Stimulated activated effector memory CD8-positive, alpha-beta T cell treated with anti-CD3 and anti-CD28 coated beads, Interleukin-12 subunit alpha, Interleukin-12 subunit beta, amount 100 ng/mL, for 72 hours (primary cell): ENCODE results near the gene TTC31.
A peak's percentile ranks its signal among the peaks of the same experiment; 100 is the strongest.

ENCODE experiments used
- ATAC-seq: fragments of 150-1000 bp; cut with Tn5 transposase; 2 replicates; pipeline ENCODE4 v1.10.0; 2021
- DNase-seq, 2 donors: peaks; one replicate each; pipeline ENCODE4 v3.0.0; 2021 to 2022; ENCODE audit warnings: low spot score in 2 of 2
- H3K27ac Mint-ChIP-seq: one replicate; pipeline ENCODE4 v1.8.0; 2022; ENCODE audit warnings: mild to moderate bottlenecking, mixed read lengths
- H3K36me3 Mint-ChIP-seq: one replicate; pipeline ENCODE4 v1.8.0; 2022; ENCODE audit warnings: mild to moderate bottlenecking, mixed read lengths
- H3K4me1 Mint-ChIP-seq: one replicate; pipeline ENCODE4 v1.8.0; 2022; ENCODE audit warnings: mixed read lengths
- H3K4me3 Mint-ChIP-seq: one replicate; pipeline ENCODE4 v1.8.0; 2022; ENCODE audit warnings: mild to moderate bottlenecking, mixed read lengths
- H3K9me3 Mint-ChIP-seq: one replicate; pipeline ENCODE4 v1.8.0; 2022; ENCODE audit warnings: mixed read lengths

The TTC31 gene

DNA sequence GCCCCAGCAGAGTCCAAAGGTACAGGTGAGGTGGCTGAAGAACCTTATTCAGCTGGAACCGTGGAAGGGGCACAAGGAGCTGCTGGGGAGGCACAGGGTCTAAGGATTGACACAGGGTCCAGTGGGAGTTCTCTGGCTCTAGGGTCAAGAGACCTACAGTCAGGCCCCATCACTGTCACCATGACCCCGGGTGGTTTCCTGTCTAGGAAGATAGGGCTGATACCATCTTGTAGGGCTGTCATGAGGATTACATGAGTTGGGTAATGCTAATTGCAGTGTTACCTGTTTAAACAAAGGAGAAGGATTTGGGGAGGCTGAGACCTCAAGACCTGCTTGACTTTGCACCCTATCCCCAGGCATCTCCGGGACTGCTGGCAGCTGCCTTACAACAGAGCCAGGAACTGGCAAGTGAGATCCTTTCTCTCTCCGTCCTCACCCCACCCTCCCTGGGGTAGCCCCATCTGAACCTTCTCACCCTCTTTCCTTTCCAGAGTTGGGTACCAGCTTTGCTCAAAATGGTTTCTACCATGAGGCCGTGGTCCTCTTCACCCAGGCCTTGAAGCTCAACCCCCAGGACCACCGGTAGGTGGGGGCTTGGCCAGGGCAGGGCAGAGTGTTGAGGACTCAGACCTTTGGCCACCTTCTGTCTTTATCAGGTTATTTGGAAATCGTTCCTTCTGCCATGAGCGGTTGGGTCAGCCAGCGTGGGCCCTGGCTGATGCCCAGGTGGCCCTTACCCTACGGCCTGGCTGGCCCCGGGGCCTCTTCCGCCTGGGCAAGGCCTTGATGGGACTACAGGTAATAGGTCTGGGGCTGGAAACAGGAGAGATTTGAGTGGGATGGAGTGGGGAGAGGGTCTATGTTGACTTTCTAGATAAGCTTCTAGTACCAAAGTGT is 9.0 kb downstream of the TTC31 start:
- H3K9me3 Mint-ChIP-seq: no peaks in the 10 kb centered on the region
- ATAC-seq (no peak), DNase-seq (no peak)
- H3K36me3 Mint-ChIP-seq: peaks cover 55% of the 10 kb centered on the region
- peaks cover 2% of the 10 kb centered on the region for H3K4me1 Mint-ChIP-seq
- H3K27ac Mint-ChIP-seq: no peak overlapping the region
- H3K4me3 Mint-ChIP-seq: no peak overlapping the region

DNA sequence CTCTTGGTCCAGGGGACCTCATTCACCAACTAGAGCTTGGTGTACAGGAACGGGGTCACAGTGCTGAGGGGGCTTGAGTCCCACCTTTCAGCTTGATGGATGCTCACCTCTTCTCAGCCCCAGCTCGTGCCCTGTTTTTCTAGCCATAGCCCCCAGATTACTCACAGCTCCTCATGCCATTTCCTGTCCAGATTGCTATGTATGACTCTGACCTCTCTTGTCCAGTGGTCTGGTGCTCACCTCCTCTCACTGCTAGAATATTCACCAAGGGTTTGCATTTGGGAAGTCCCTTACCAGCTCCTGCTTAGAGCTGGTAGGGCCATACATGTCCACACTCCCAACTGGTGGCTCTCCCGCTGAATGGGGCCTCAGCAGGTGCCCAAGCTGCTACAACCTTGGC is 10.7 kb downstream of the TTC31 start:
- no peak for DNase-seq
- peak overlapping the region; percentile 26 for H3K27ac Mint-ChIP-seq

DNA sequence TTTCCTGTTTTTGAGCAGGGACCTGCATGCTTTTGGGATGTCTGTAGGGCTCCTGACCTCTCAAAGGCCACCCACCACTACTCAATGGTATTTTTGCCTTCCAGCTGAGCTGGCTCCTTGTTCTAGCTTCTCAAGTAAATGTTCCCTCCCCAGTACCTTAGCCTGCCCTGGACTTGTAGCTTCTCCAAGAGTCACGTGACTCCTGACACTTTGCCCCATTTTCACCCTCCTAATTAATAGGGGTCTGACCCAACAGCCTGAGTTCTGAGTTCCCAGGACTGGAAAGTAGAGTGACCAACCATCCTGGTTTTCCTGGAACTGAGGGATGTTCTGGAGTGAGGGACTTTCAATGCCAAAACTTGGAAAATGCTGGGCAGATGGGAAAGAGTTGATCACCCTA is 12.6 kb downstream of the TTC31 start:
- peaks cover 49% of the 10 kb centered on the region for H3K36me3 Mint-ChIP-seq
- ATAC-seq (no peak), DNase-seq (no peak)
- peaks cover 20% of the 10 kb centered on the region for H3K4me1 Mint-ChIP-seq
- no peaks in the 10 kb centered on the region for H3K9me3 Mint-ChIP-seq
- no peak overlapping the region for H3K27ac Mint-ChIP-seq
- H3K4me3 Mint-ChIP-seq: no peak overlapping the region

More for the DNA sequence above, 10.7 kb downstream of the TTC31 start:
- peaks cover 54% of the 10 kb centered on the region for H3K36me3 Mint-ChIP-seq
- peaks cover 13% of the 10 kb centered on the region for H3K4me1 Mint-ChIP-seq
- H3K4me3 Mint-ChIP-seq: no peak overlapping the region
- H3K9me3 Mint-ChIP-seq: no peaks in the 10 kb centered on the region
- no peak for ATAC-seq

DNA sequence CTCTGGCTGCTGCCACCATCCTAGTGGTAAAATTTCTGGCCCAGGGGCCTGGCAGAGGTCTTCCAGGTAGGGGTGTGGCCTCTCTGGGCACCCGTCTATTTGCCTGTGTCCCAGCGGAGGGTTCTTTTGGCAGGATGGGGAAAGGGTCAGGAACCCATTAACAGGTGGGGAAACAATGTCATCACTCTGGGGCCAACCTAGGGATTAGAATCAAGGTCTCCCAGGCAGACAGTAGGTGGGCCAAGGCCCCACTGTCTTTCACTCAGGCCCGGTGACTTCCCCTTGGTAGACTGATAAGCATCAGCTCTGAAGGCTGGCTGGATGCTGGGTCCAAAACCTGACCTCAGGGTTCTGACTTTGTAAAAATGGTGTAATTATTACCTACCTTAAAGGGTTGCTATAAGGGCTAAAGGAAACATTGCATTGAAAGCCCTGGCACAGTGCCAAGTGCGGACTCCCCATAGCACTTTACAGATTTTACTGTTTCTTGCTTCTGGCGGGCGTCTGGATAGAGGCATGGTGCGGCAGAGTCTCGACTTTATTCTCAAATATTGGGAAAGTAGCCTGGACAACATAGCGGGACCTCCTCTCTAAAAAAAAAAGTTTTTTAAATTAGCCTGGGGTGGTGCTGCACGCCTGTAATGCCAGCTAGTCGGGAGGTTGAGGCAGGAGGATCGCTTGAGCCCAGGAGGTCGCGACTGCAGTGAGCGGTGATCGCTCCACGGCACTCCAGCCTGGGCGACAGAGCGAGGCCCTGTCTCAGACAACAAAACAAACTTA is 14.3 kb downstream of the TTC31 start:
- peaks cover 38% of the 10 kb centered on the region for H3K36me3 Mint-ChIP-seq
- H3K4me1 Mint-ChIP-seq: peaks cover 29% of the 10 kb centered on the region
- ATAC-seq (no peak), DNase-seq (no peak)
- peak overlapping the region; percentile 88 for H3K27ac Mint-ChIP-seq
- peak overlapping the region; percentile 86 for H3K4me3 Mint-ChIP-seq
- no peaks in the 10 kb centered on the region for H3K9me3 Mint-ChIP-seq

DNA sequence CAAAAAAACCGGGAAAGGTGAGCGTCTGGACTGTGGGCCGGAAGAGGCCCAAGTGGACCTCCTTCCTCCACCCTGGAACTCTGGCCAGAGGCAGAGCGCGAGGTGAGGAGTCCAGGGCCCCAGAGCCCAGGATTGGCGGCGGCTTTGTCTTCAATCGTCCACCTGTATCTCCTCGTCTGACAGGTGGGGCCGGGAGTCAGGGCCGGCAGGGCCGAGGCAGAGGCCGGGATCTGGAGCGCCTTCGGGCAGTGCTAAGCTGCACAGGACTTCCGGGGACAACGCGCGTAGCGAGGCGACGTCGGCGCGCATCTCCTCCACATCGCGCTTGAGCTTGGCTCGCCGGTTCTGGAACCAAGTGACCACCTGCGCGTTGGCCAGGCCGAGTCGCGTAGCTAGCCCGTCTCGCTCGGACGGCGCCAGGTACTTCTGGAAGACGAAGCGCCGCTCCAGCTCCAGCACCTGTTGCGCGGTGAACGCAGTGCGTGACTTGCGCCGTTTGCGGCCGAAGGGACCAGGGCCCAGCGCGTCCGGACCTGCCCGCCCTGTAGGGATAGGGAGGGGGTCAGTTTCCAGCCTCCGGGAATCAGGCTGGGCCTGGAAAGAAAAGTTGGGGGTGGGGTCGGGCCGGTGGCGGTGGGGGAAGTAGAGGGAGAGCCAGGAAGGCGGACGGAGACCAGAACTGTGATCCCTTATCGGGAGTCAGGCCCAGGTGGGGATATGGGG is 15.1 kb downstream of the TTC31 start:
- DNase-seq: no peak
- ATAC-seq: peak; percentile 52
- H3K4me1 Mint-ChIP-seq: peaks cover 34% of the 10 kb centered on the region

DNA sequence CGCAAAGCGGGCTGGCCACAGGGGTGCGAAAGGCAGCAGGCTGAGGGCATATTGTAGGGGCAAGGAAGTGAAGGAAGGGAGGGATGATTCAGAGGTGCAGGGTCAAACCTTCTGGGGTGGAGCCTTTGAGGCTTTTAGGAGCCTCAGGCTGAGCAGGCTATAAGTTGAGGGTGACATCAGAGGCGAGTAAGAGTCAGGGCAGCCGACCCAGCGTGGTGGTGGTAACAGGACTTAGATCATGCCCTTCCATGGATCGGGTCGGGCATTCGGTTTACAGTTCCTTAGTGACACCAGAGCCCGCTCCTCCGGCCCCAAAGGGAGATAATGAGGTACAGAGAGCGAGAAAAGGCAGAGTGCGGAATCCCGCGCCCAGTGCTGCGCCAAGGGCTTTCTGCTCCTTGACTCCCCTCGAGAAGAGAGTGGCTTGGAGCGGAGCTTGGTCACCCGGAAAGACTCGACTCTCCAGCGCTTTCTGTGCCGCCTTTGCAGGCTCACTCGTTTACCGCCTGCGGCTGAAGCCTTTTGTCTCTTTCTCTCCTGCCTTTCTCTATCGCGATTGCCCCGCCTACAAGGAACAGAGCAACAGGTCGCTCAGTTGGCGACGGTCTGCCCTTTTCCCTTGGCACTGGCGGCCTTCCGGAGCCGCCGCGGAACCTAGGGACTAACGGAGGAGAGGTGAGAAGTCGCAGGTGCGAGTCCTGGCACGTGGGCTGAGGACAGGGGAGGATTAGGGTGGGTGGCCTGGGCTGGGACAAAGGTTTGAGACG is 15.8 kb downstream of the TTC31 start:
- DNase-seq (peak in 1 of 2 donors; percentile 74), ATAC-seq (peak; percentile 85)
- H3K4me3 Mint-ChIP-seq: peak overlapping the region; percentile 86
- H3K36me3 Mint-ChIP-seq: peaks cover 25% of the 10 kb centered on the region
- no peaks in the 10 kb centered on the region for H3K9me3 Mint-ChIP-seq
- H3K4me1 Mint-ChIP-seq: peaks cover 42% of the 10 kb centered on the region
- peak overlapping the region; percentile 88 for H3K27ac Mint-ChIP-seq

More for the DNA sequence above, 15.1 kb downstream of the TTC31 start:
- Mint-ChIP-seq H3K4me3 (peak overlapping the region; percentile 86), H3K9me3 (no peaks in the 10 kb centered on the region), H3K27ac (peak overlapping the region; percentile 88), H3K36me3 (peaks cover 31% of the 10 kb centered on the region)

DNA sequence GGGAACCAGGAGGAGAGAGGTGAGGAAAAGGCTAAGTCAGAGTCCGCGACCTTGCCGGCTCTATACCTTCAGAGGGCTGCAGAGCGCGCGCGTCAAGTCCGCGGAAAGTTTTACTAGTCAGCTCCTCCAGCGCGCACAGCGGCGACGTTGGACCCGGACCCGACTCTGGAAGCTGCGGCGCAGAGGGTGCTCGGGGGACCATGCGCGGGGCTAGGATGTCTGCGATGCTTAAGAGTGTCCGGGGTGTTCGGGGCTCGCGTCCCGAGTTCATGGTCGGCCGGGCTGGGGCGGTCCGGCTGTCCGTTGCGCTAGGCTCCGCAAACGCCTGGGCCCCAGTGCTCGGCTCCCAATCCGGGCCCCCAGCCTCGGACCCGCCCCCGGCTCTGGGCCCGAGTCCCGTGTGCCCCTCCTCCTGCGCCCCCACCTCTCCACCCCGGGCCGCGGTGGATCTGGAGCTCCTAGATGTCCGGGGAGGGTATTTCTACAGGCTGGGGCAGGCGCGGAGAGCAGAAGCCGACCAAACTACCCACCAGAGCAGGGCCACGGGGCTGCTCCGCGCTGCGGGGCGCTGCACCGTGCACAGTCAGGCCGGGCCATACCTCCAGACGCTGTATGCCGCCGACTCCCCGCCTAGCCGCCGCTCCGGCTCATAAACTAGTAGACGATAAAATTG is 16.5 kb downstream of the TTC31 start, which contains the start of gene LBX2:
TSS of gene LBX2 (minus strand) at position 337 of the 673 bp plus-strand sequence. CDS start at position 271, 66 bp downstream.
- Mint-ChIP-seq H3K9me3 (no peaks in the 10 kb centered on the region), H3K4me1 (peaks cover 49% of the 10 kb centered on the region), H3K36me3 (peaks cover 23% of the 10 kb centered on the region), H3K27ac (peak within 1 kb of the TSS; percentile 88), H3K4me3 (peak within 1 kb of the TSS; percentile 86)
- peak; percentile 35 for ATAC-seq
- DNase-seq: no peak

DNA sequence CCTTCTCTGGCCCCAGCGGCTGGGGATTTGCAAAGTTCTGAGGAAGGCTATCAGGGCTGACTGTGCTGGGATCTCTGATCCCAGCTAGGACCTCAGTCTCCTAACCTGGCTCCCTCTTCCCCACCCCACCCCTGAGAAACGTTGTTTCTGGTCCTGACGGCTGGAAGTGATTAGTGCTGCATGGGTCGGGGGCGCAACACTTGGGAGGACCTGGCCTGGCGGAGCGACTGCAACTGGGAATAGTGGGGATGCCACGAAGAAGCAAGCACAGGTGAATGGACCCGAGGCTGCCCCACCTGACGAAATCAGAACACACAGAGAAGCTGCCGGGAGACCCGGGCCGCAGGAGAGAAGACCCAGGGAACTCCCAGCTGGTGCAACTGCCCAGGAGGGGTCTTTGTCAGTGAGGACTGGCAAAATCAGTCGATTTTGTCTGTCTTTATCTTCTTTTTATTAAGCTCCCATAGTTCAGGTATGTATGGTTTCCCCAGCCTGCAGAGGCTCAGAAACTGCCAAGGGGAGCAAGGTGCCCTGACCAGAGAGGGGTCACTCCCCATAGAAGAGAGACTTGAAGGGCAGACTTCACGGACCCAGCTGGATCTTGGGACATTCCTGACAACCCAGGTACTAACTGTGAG is 17.2 kb downstream of the TTC31 start:
- DNase-seq: no peak
- no peaks in the 10 kb centered on the region for H3K9me3 Mint-ChIP-seq

DNA sequence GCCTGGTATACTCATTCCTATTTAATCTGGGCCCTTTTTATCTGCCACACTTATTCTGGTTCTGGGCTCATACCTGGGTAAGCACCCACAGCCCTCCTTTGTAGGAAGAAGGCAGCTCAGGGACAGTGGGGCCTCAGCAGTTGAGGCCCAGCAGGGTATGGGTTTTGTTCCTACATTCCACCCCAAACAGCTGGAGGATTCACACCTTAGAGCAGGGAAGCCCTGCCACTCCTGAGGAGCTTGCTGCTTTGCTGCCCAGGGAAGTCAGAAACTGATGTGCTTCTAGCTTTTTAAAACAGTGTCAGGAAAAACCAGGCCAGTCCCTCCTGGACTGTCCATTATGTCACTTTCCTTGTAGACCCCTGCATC is 17.7 kb downstream of the TTC31 start:
- ATAC-seq: no peak
- no peaks in the 10 kb centered on the region for H3K9me3 Mint-ChIP-seq

More for the DNA sequence above, 17.2 kb downstream of the TTC31 start:
- ATAC-seq: no peak
- peaks cover 56% of the 10 kb centered on the region for H3K4me1 Mint-ChIP-seq
- no peak overlapping the region for H3K27ac Mint-ChIP-seq
- peaks cover 29% of the 10 kb centered on the region for H3K36me3 Mint-ChIP-seq
- H3K4me3 Mint-ChIP-seq: peak overlapping the region; percentile 86

DNA sequence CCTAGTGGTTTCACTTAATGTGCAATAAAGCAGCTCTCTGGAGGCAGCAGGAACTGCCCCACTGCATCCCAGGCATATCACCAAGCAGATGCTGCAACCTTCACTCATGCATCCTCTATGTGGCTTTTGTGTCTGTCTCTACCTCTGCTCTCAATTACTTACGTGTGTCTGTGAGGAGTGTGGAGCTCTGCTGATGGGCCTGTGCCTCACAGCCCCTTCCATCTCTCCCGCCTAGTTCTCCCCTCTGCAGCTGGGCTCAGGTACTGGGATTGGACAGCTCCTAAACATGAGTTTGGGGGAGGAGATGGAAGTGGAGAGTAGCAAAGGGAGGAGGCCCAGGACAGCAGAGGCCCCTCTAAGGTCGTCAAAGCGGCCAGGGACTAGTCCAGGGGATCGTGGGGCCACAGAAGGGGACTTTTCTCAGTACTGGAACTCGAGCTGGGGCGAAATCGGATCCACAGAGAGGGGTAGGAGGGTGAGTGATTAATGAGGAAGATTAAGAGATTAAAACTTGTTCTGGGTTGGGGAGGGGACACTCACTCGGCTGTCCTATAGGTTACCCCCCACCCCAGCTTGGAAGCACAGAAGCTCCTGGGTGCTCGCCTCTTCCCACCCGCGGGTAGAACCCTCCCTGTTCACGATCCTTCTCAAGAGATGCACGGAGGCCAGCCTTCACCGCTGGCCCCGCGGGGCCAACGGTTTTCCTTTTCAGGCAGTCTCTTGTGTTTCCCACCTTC is 18.6 kb downstream of the TTC31 start:
- H3K9me3 Mint-ChIP-seq: no peaks in the 10 kb centered on the region
- DNase-seq (no peak), ATAC-seq (no peak)
- no peak overlapping the region for H3K27ac Mint-ChIP-seq
- H3K4me3 Mint-ChIP-seq: peak overlapping the region; percentile 91
- H3K36me3 Mint-ChIP-seq: peaks cover 42% of the 10 kb centered on the region
- peaks cover 69% of the 10 kb centered on the region for H3K4me1 Mint-ChIP-seq

More for the DNA sequence above, 17.7 kb downstream of the TTC31 start:
- H3K36me3 Mint-ChIP-seq: peaks cover 34% of the 10 kb centered on the region
- H3K4me3 Mint-ChIP-seq: no peak overlapping the region
- peaks cover 61% of the 10 kb centered on the region for H3K4me1 Mint-ChIP-seq
- H3K27ac Mint-ChIP-seq: no peak overlapping the region
- DNase-seq: no peak

DNA sequence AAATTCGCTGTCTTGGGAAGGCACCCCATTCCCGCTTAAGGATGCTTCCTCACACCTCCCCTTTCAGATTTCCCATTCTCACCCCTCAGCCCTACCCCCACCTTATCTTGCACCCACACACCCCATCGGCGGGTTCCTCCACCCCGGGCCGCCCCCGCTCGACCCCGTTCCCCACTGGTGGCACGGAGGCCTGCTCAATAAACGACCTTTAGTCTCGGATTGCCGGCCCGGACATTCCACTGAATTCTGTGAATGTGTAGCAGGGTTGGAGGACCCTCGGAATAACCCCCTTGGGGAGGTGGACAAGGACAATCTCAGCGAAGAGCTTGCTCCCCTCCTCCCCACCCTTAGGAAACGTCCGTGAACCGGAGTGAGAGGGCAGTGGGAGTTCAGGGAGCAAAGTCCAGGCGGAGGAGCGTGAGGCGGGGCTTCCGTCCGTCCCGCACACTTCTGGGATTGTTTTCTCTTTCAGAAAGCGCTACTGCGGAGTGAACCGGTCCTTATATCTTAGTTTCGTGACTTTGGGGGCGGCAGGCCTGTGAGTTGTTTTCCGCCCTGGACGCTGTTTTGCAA is 19.4 kb downstream of the TTC31 start:
- H3K9me3 Mint-ChIP-seq: no peaks in the 10 kb centered on the region
- no peak overlapping the region for H3K27ac Mint-ChIP-seq
- H3K4me1 Mint-ChIP-seq: peaks cover 76% of the 10 kb centered on the region
- DNase-seq: no peak
- no peak for ATAC-seq
- peaks cover 50% of the 10 kb centered on the region for H3K36me3 Mint-ChIP-seq
- H3K4me3 Mint-ChIP-seq: peak overlapping the region; percentile 91

DNA sequence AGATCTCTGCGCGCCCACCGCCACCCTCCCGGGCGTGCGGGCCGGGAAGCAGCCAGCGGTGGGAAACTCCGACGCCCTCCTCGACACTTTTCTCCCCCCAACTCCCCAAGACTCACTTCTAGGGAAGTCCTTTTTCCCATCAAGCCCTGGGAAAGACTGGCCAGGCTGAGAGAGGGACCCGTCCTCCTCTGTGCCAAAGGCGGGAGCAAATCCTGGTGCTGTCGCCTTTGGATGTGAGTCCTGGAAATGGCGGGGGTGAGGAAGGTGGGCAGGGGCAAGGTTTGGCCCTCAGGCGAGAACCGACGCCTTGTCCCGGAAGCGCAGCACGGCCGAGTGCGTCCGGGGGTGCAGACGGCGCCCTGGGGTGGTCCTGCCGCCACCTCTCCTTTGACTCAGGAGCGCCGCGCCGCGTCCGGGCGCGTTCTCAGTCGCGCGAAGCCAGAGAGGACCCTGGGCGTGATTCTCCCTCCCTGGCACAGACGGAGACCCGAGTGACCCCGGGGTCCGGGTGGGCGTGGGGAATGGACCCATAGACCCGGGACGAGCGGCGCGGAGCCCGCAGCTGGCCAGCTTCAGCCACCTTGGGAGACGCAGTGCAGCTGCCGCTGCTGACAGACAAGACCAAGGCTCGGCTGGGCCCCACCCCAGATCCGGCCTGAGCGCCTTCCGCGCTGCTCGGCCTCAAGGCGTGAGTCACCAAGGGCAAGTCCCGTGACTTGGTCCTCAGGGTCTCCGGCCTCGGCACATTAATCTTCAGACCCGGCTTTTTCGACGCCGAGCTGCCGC is 20.0 kb downstream of the TTC31 start:
- DNase-seq (peak; percentile 51 to 80), ATAC-seq (peak; percentile 62)
- H3K4me1 Mint-ChIP-seq: peaks cover 77% of the 10 kb centered on the region
- peaks cover 57% of the 10 kb centered on the region for H3K36me3 Mint-ChIP-seq
- no peaks in the 10 kb centered on the region for H3K9me3 Mint-ChIP-seq
- H3K4me3 Mint-ChIP-seq: peak overlapping the region; percentile 91
- H3K27ac Mint-ChIP-seq: peak overlapping the region; percentile 61
